H54 (cell line): ENCODE measurements around the gene SLC6A8.
"Not testable (repeated sequence)": the region's sequence is repeated elsewhere in the genome, so short reads cannot be mapped to it uniquely, and the experiment has no call there.

Experiments
- DNase-seq: peaks from one replicate; pipeline ENCODE4 v3.0.0; 2011; ENCODE audit warnings: low spot score, mixed read lengths; ENCODE audit not compliant: insufficient read length
- FAIRE-seq: peaks from 3 replicates; lab custom pipeline; 2011; peaks lifted over from hg19 to GRCh38; lab: Jason Lieb, UNC
- POLR2A ChIP-seq: IDR thresholded peaks from 2 replicates; pipeline ENCODE4 v1.6.1; 2011; ENCODE audit warnings: low read depth, mild to moderate bottlenecking, low read length

Gene SLC6A8

GRCh38 chrX:153740631-153741222, 53.0 kb downstream of the SLC6A8 start:
- no peak for DNase-seq
- TF ChIP-seq POLR2A = no peak
- no peak for FAIRE-seq

GRCh38 chrX:153741446-153741845, 53.7 kb downstream of the SLC6A8 start:
- no peak for FAIRE-seq
- TF ChIP-seq POLR2A = no peak
- no peak for DNase-seq

- not testable (repeated sequence) for FAIRE-seq
These were observed 54.4 kb downstream of the SLC6A8 start for GRCh38 chrX:153742111-153742510.

GRCh38 chrX:153742796-153743467, 55.2 kb downstream of the SLC6A8 start:
- not testable (repeated sequence) for FAIRE-seq, DNase-seq

More at GRCh38 chrX:153742111-153742510, 54.4 kb downstream of the SLC6A8 start:
- not testable (repeated sequence) for DNase-seq

GRCh38 chrX:153743468-153744209, 55.9 kb downstream of the SLC6A8 start:
- DNase-seq = not testable (repeated sequence)

GRCh38 chrX:153744210-153745066, 56.7 kb downstream of the SLC6A8 start:
- DNase-seq (no peak), FAIRE-seq (no peak)
- TF ChIP-seq POLR2A = no peak

More at GRCh38 chrX:153743468-153744209, 55.9 kb downstream of the SLC6A8 start:
- not testable (repeated sequence) for FAIRE-seq

GRCh38 chrX:153745067-153745433, 57.3 kb downstream of the SLC6A8 start:
- DNase-seq, FAIRE-seq: not testable (repeated sequence)
